ENCODE results near the gene PAIP2.

Gene PAIP2

DNA sequence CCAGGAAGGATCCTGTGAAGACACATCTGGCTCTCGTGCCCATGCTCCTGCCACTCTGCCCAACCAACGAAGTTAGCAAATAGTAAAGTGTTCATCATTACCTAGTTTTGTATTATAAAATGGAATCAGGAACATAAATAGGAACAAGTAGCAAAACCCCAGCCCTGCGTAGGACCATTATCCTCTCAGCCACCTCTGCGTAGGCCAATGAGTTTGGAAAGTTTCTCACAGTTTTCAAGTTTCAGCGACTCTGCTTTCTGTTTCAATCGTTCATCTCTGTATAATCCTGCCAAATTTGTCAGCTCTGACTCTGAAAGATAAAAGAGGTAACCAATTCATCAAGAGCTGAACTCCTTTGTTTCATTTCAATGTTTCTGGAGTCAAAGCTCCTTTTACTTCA is 72.3 kb downstream of the PAIP2 start:
- no peak for FAIRE-seq

DNA sequence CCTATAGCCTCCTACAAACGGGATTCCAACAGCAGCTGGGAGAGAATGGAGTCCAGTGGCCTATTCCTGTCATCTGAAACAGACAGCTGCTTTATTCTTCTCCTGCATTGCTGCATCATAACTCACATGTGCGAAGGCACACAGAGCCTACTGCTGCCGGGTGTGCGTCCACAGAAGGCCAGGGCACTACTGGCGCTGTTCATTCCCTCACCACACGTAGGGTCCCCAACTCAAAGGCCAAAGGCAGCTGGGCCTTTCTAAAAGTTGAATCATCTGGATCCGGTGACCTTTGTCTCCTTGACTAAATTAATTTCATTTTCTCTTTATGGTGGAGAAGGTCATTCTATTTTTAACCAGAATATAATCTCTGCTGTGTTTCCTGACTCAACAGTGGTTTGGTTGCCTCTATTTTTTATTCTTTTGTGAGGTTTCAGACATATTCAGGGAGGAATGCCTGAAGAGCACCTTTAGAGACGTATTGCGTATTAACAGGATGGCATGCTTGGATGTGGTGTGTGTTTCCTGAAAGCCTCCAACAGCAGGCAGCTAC is 73.0 kb downstream of the PAIP2 start:
- FAIRE-seq: no peak

DNA sequence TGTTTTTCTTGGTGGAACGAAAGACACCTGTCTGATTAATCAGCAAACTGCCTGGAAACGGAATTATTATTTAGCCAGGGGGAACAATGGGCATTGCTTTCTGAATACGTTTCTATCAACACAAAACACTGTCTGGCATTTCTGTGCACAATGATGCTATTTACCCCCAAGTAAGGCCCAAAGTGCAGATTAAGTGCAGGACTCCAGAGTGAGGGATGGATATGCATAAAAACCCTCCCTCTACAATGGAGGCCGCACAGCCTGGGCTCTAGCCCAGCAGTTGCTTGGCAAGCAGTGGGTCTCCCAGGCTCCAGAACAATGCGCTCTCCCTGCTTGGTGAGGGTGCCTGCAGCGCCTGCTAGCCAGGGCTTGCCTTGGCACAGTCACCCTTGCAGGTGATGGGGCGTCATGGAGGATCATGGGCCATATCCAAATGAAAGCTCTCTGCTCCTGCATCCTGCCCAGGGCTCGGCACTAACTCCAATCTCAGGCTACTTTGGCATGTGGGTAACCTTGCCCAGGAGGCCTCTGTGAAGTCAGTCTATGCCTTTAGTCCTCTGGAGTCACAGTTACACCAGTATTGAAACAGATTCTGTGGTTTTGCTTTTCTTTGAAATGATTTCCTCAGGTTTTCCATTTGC is 73.7 kb downstream of the PAIP2 start:
- FAIRE-seq: no peak

DNA sequence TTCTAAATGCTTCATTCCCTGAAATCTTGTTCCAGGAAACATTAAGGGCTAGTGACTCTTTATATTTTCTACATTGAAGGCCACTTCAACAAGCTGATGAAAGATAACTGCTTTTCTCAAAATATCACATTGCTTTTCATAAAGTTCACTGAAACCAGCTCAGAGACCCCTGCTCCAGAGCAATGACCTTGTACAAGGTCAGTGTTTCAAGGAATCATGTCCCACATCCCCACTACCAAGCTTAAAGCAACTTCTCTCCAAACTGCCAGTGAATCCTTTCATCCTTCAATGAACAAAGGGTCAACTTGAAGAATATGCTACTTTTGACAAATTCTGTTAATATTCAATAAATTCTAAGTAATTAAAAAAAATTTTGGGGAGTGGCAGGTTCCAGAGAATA is 74.2 kb downstream of the PAIP2 start:
- no peak for FAIRE-seq

DNA sequence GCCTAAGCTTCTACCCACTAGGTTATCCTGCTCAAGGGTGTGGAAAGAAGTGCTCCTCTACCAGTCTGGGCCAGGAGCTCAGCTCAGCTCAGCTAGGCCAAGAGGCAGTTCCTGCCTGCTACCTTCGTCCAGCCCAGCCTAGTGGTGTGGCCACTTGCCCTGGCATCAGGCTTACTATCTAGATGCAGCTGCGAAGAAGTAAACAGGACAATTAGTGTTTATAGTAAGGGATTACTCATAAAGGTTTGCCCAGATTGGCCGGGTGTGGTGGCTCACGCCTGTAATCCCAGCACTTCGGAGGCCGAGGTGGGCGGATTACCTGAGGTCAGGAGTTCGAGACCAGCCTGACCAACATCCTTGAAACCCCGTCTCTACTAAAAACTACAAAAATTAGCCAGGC is 75.0 kb downstream of the PAIP2 start:
- FAIRE-seq: no peak

DNA sequence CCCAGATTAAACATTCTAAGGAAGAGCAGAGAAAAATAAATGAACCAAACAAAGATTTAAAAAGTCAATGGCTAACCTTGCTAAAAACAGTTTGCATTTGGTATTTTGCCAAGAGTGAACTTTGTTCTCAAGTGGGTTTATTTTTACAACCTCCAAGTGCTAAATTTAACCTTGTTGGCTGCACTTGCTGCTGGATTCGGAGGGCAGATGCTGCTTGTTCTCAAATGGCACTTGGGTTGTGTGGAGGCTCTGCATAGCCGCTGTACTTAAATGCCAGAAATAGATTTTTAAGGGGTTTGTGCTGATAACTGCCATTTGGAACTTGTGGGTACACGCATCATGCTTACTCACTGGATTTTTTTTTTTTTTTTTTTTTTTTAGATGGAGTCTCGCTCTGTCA is 75.6 kb downstream of the PAIP2 start:
- FAIRE-seq: no peak

DNA sequence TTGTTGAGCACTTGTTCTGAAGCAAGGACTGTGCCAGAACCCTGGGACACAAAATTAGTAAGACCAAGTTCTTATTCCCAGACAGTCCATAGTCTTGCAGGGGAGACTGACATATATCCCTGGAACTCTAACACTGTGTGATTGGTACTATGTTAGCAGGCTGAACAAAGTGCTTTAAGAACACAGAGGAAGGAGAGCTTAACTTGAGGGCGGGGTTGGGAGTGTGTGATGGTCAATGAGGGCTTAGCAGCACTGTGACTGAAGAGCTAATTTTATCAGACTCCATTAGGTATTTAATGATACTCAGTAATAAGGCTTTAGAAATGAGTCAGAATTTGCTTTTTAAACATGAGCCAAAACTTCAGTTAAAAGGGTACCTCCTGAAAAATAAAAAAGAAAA is 77.1 kb downstream of the PAIP2 start:
- FAIRE-seq: no peak

All from colon (tissue), 2 donors.